ENCODE measurements around the gene ASTN2.

The ASTN2 gene

DNA sequence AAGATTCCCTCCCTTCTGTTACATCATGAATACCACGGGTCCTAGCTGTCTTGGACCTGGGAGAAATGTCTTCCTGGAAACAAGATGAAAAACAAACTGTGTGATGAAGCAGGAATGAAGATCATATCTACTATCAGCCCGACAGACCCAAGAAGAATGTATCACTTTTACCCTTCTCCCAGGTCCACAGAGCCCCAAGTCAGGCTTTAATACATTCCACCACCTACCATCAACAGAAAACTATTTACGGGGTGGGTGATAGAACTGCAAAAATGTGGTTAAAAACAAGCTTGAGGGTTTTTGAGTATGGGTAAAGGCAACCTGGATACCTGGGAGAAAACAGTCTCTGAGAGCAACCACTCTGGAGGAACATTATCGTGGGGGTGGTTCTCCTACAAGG, 400.8 kb downstream of the ASTN2 start:
- Histone ChIP-seq H3K4me3 (ENCODE audit: low read depth in 1 of 2, low read length in 2 of 2) (no peak overlapping the region), H3K27me3 (ENCODE audit: control insufficient read depth in 1 of 2, insufficient read depth in 2 of 2, low read length in 2 of 2) (no peaks in the 10 kb centered on the region), H3K27ac (ENCODE audit: low read depth, low read length) (no peak overlapping the region)

DNA sequence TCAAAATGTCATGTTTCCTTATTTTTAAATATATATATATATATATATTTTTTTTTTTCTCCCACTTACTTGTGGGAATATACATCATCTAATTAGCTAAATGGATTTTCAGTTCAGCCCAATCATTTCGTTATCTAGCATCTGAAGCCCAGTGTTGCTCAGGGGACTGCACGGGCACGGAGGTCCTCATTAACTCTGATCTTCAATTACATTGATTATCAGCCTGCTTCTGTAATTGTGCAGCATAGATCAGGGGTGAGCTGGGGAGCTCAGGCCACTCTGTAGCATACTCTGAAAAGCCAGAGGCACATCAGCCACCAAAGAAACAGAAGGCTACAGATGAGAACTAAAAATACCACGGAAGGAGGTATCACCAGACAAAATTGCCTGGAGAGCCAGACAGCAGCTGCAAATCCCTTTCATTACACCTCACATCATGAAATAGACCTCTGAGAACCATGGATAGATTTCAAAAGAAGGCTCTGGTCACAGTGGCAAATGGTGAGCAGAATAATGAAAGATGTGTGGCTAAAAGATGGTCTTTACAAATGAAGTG, 401.3 kb downstream of the ASTN2 start:
- Histone ChIP-seq H3K27ac (ENCODE audit: low read depth, low read length) (no peak overlapping the region), H3K4me1 (ENCODE audit: insufficient read depth, low read length) (no peaks in the 10 kb centered on the region), H3K27me3 (ENCODE audit: control insufficient read depth in 1 of 2, insufficient read depth in 2 of 2, low read length in 2 of 2) (no peaks in the 10 kb centered on the region), H3K36me3 (ENCODE audit: insufficient read depth, low read length) (no peaks in the 10 kb centered on the region), H3K4me3 (ENCODE audit: low read depth in 1 of 2, low read length in 2 of 2) (no peak overlapping the region), H3K9me3 (ENCODE audit: low read length) (no peaks in the 10 kb centered on the region), H3K9ac (ENCODE audit: low read length) (no peak overlapping the region)

More for the DNA sequence above, 400.8 kb downstream of the ASTN2 start:
- H3K4me1 ChIP-seq (ENCODE audit: insufficient read depth, low read length) = no peaks in the 10 kb centered on the region
- H3K9me3 ChIP-seq (ENCODE audit: low read length) = no peaks in the 10 kb centered on the region
- no peak overlapping the region for H3K9ac ChIP-seq (ENCODE audit: low read length)
- no peaks in the 10 kb centered on the region for H3K36me3 ChIP-seq (ENCODE audit: insufficient read depth, low read length)

GRCh38 chr9:117010061-117010460, 404.8 kb downstream of the ASTN2 start:
- Histone ChIP-seq H3K27ac (ENCODE audit: low read depth, low read length) (no peak overlapping the region), H3K9me3 (ENCODE audit: low read length) (no peaks in the 10 kb centered on the region), H3K9ac (ENCODE audit: low read length) (no peak overlapping the region), H3K4me1 (ENCODE audit: insufficient read depth, low read length) (no peaks in the 10 kb centered on the region), H3K27me3 (ENCODE audit: control insufficient read depth in 1 of 2, insufficient read depth in 2 of 2, low read length in 2 of 2) (no peaks in the 10 kb centered on the region), H3K36me3 (ENCODE audit: insufficient read depth, low read length) (no peaks in the 10 kb centered on the region), H3K4me3 (ENCODE audit: low read depth in 1 of 2, low read length in 2 of 2) (no peak overlapping the region)

GRCh38 chr9:117008876-117009275, 406.0 kb downstream of the ASTN2 start:
- Histone ChIP-seq H3K36me3 (ENCODE audit: insufficient read depth, low read length) (no peaks in the 10 kb centered on the region), H3K27me3 (ENCODE audit: control insufficient read depth in 1 of 2, insufficient read depth in 2 of 2, low read length in 2 of 2) (no peaks in the 10 kb centered on the region), H3K27ac (ENCODE audit: low read depth, low read length) (no peak overlapping the region), H3K4me3 (ENCODE audit: low read depth in 1 of 2, low read length in 2 of 2) (no peak overlapping the region), H3K9ac (ENCODE audit: low read length) (no peak overlapping the region), H3K9me3 (ENCODE audit: low read length) (no peaks in the 10 kb centered on the region), H3K4me1 (ENCODE audit: insufficient read depth, low read length) (no peaks in the 10 kb centered on the region)

- no peaks in the 10 kb centered on the region for H3K4me1 ChIP-seq (ENCODE audit: insufficient read depth, low read length)
- no peaks in the 10 kb centered on the region for H3K36me3 ChIP-seq (ENCODE audit: insufficient read depth, low read length)
- H3K27me3 ChIP-seq (ENCODE audit: control insufficient read depth in 1 of 2, insufficient read depth in 2 of 2, low read length in 2 of 2) = no peaks in the 10 kb centered on the region
- no peak overlapping the region for H3K4me3 ChIP-seq (ENCODE audit: low read depth in 1 of 2, low read length in 2 of 2)
- no peak overlapping the region for H3K9ac ChIP-seq (ENCODE audit: low read length)
- no peak overlapping the region for H3K27ac ChIP-seq (ENCODE audit: low read depth, low read length)
- H3K9me3 ChIP-seq (ENCODE audit: low read length) = no peaks in the 10 kb centered on the region
Observed at GRCh38 chr9:117008461-117008860, 406.4 kb downstream of the ASTN2 start.

DNA sequence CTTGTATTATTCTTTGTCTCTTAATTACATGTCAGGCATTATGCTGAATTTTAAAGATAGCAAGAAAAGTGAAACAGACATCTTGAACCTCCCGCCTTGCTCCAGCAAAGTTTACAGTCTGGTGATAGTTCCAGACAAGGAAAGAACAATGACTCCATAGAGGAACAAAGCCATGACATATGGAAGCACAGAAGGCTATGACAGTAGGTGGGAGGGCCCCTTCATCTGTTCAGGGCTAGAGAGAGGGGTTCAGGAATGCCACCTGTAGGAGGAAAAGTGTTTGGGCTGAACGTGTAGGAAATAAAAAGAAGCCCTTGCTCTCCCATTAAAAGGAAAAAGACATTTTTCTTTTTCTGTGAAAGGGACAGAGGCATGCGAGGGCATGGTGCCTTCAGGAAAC, 412.2 kb downstream of the ASTN2 start:
- H3K36me3 ChIP-seq (ENCODE audit: insufficient read depth, low read length) = no peaks in the 10 kb centered on the region
- H3K4me1 ChIP-seq (ENCODE audit: insufficient read depth, low read length) = no peaks in the 10 kb centered on the region
- no peak overlapping the region for H3K27ac ChIP-seq (ENCODE audit: low read depth, low read length)
- H3K4me3 ChIP-seq (ENCODE audit: low read depth in 1 of 2, low read length in 2 of 2) = no peak overlapping the region
- no peaks in the 10 kb centered on the region for H3K9me3 ChIP-seq (ENCODE audit: low read length)
- no peaks in the 10 kb centered on the region for H3K27me3 ChIP-seq (ENCODE audit: control insufficient read depth in 1 of 2, insufficient read depth in 2 of 2, low read length in 2 of 2)
- H3K9ac ChIP-seq (ENCODE audit: low read length) = no peak overlapping the region

- Histone ChIP-seq H3K9me3 (ENCODE audit: low read length) (no peaks in the 10 kb centered on the region), H3K27ac (ENCODE audit: low read depth, low read length) (no peak overlapping the region), H3K27me3 (ENCODE audit: control insufficient read depth in 1 of 2, insufficient read depth in 2 of 2, low read length in 2 of 2) (no peaks in the 10 kb centered on the region), H3K4me1 (ENCODE audit: insufficient read depth, low read length) (no peaks in the 10 kb centered on the region), H3K36me3 (ENCODE audit: insufficient read depth, low read length) (no peaks in the 10 kb centered on the region), H3K4me3 (ENCODE audit: low read depth in 1 of 2, low read length in 2 of 2) (no peak overlapping the region), H3K9ac (ENCODE audit: low read length) (no peak overlapping the region)
Observed at GRCh38 chr9:117000834-117001233, 414.0 kb downstream of the ASTN2 start.

GRCh38 chr9:117000196-117000723, 414.6 kb downstream of the ASTN2 start:
- H3K4me1 ChIP-seq (ENCODE audit: insufficient read depth, low read length) = no peaks in the 10 kb centered on the region
- H3K36me3 ChIP-seq (ENCODE audit: insufficient read depth, low read length) = no peaks in the 10 kb centered on the region
- H3K9ac ChIP-seq (ENCODE audit: low read length) = no peak overlapping the region
- H3K27me3 ChIP-seq (ENCODE audit: control insufficient read depth in 1 of 2, insufficient read depth in 2 of 2, low read length in 2 of 2) = no peaks in the 10 kb centered on the region
- H3K4me3 ChIP-seq (ENCODE audit: low read depth in 1 of 2, low read length in 2 of 2) = no peak overlapping the region
- no peak overlapping the region for H3K27ac ChIP-seq (ENCODE audit: low read depth, low read length)
- no peaks in the 10 kb centered on the region for H3K9me3 ChIP-seq (ENCODE audit: low read length)

GRCh38 chr9:116998305-116998704, 416.6 kb downstream of the ASTN2 start:
- Histone ChIP-seq H3K9me3 (ENCODE audit: low read length) (no peaks in the 10 kb centered on the region), H3K9ac (ENCODE audit: low read length) (no peak overlapping the region), H3K36me3 (ENCODE audit: insufficient read depth, low read length) (no peaks in the 10 kb centered on the region), H3K4me3 (ENCODE audit: low read depth in 1 of 2, low read length in 2 of 2) (no peak overlapping the region), H3K27me3 (ENCODE audit: control insufficient read depth in 1 of 2, insufficient read depth in 2 of 2, low read length in 2 of 2) (no peaks in the 10 kb centered on the region), H3K4me1 (ENCODE audit: insufficient read depth, low read length) (no peaks in the 10 kb centered on the region), H3K27ac (ENCODE audit: low read depth, low read length) (no peak overlapping the region)

GRCh38 chr9:116992865-116993264, 422.0 kb downstream of the ASTN2 start:
- H3K4me1 ChIP-seq (ENCODE audit: insufficient read depth, low read length) = no peaks in the 10 kb centered on the region
- H3K27ac ChIP-seq (ENCODE audit: low read depth, low read length) = no peak overlapping the region
- no peaks in the 10 kb centered on the region for H3K9me3 ChIP-seq (ENCODE audit: low read length)
- no peaks in the 10 kb centered on the region for H3K36me3 ChIP-seq (ENCODE audit: insufficient read depth, low read length)
- no peak overlapping the region for H3K4me3 ChIP-seq (ENCODE audit: low read depth in 1 of 2, low read length in 2 of 2)
- no peak overlapping the region for H3K9ac ChIP-seq (ENCODE audit: low read length)
- no peaks in the 10 kb centered on the region for H3K27me3 ChIP-seq (ENCODE audit: control insufficient read depth in 1 of 2, insufficient read depth in 2 of 2, low read length in 2 of 2)

GRCh38 chr9:116991051-116991450, 423.8 kb downstream of the ASTN2 start:
- H3K9me3 ChIP-seq (ENCODE audit: low read length) = no peaks in the 10 kb centered on the region
- no peak overlapping the region for H3K27ac ChIP-seq (ENCODE audit: low read depth, low read length)

GRCh38 chr9:116990592-116990991, 424.3 kb downstream of the ASTN2 start:
- Histone ChIP-seq H3K27me3 (ENCODE audit: control insufficient read depth in 1 of 2, insufficient read depth in 2 of 2, low read length in 2 of 2) (no peaks in the 10 kb centered on the region), H3K36me3 (ENCODE audit: insufficient read depth, low read length) (no peaks in the 10 kb centered on the region)

More at GRCh38 chr9:116991051-116991450, 423.8 kb downstream of the ASTN2 start:
- H3K9ac ChIP-seq (ENCODE audit: low read length) = no peak overlapping the region
- H3K4me3 ChIP-seq (ENCODE audit: low read depth in 1 of 2, low read length in 2 of 2) = no peak overlapping the region
- H3K36me3 ChIP-seq (ENCODE audit: insufficient read depth, low read length) = no peaks in the 10 kb centered on the region
- no peaks in the 10 kb centered on the region for H3K4me1 ChIP-seq (ENCODE audit: insufficient read depth, low read length)
- H3K27me3 ChIP-seq (ENCODE audit: control insufficient read depth in 1 of 2, insufficient read depth in 2 of 2, low read length in 2 of 2) = no peaks in the 10 kb centered on the region

More at GRCh38 chr9:116990592-116990991, 424.3 kb downstream of the ASTN2 start:
- Histone ChIP-seq H3K4me3 (ENCODE audit: low read depth in 1 of 2, low read length in 2 of 2) (no peak overlapping the region), H3K9ac (ENCODE audit: low read length) (no peak overlapping the region), H3K9me3 (ENCODE audit: low read length) (no peaks in the 10 kb centered on the region), H3K4me1 (ENCODE audit: insufficient read depth, low read length) (no peaks in the 10 kb centered on the region), H3K27ac (ENCODE audit: low read depth, low read length) (no peak overlapping the region)

All from muscle layer of colon (tissue), 2 donors.